Testis (tissue), 2 donors: Measurements from ENCODE around the gene NDUFB6.

ENCODE experiments used
- POLR2A ChIP-seq: fragments of 450-650 bp; IDR thresholded peaks from one replicate; pipeline ENCODE4 v1.6.1; 2017; ENCODE audit warnings: antibody characterized with exemption, mild to moderate bottlenecking, moderate library complexity
- TF ChIP-seq, protein P1 (sequence below), 3 experiments: fragments of 450-650 bp in 2 of 3; fragments of 200-600 bp in 1 of 3; sonication (generic) in 1 of 3; IDR thresholded peaks; one replicate each; pipeline ENCODE4 v1.5.1; 2016 to 2019; ENCODE audit warnings: antibody characterized with exemption in 3 of 3, mild to moderate bottlenecking in 2 of 3, moderate library complexity in 1 of 3

DNA sequence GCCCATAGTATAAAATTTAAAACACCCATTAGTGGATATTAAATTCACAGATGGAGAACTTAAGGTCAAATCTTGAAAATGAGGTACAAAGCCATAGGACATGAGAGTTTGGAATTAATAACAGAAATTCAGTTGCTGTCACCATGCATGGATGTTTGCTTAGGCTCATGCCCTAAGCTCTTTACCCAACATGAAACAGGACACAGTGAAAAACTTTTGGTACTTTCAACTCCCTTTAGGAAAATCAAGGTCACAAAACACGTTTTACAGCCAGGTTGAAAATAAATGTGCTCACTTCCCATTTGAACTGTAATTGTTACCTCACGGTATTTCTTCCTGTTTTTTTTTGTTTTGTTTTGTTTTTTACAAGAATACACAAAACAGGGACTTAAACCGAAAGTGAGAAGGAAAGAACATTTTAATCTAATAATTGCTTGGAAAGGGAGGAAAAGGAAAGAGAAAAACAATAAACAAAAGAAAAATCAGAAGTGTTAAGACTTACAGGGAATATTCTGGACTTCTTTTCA is 14.5 kb downstream of the NDUFB6 start:
- no peak for TF ChIP-seq POLR2A
- TF ChIP-seq, protein P1, sequence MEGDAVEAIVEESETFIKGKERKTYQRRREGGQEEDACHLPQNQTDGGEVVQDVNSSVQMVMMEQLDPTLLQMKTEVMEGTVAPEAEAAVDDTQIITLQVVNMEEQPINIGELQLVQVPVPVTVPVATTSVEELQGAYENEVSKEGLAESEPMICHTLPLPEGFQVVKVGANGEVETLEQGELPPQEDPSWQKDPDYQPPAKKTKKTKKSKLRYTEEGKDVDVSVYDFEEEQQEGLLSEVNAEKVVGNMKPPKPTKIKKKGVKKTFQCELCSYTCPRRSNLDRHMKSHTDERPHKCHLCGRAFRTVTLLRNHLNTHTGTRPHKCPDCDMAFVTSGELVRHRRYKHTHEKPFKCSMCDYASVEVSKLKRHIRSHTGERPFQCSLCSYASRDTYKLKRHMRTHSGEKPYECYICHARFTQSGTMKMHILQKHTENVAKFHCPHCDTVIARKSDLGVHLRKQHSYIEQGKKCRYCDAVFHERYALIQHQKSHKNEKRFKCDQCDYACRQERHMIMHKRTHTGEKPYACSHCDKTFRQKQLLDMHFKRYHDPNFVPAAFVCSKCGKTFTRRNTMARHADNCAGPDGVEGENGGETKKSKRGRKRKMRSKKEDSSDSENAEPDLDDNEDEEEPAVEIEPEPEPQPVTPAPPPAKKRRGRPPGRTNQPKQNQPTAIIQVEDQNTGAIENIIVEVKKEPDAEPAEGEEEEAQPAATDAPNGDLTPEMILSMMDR (IDR thresholded peaks at IDR 0.05) = no peak
